ENCODE results near the gene TRIM62.
A peak's percentile ranks its signal among the peaks of the same experiment; 100 is the strongest.
"Not testable (repeated sequence)": the region's sequence is repeated elsewhere in the genome, so short reads cannot be mapped to it uniquely, and the experiment has no call there.

Gene TRIM62

GRCh38 chr1:33132549-33132948 is 49.3 kb downstream of the TRIM62 start:
- DNase-seq = no peak

GRCh38 chr1:33131191-33131590 is 50.7 kb downstream of the TRIM62 start:
- no peak for DNase-seq

- peak; percentile 6 to 18 for DNase-seq
Measured at GRCh38 chr1:33130297-33130696, 51.5 kb downstream of the TRIM62 start.

- no peak for DNase-seq
Measured at GRCh38 chr1:33128781-33129180, 53.1 kb downstream of the TRIM62 start.

GRCh38 chr1:33127001-33127823 is 54.6 kb downstream of the TRIM62 start:
- peak; percentile 98 to 99 for DNase-seq

- DNase-seq = no peak
Measured at GRCh38 chr1:33126411-33127000, 55.3 kb downstream of the TRIM62 start.

- DNase-seq = not testable (repeated sequence)
Measured at GRCh38 chr1:33124647-33125046, 57.2 kb downstream of the TRIM62 start.

- no peak for DNase-seq
Measured at GRCh38 chr1:33123266-33123665, 58.6 kb downstream of the TRIM62 start.

- DNase-seq = no peak
Measured at GRCh38 chr1:33122483-33123178, 59.2 kb downstream of the TRIM62 start.

- DNase-seq = no peak
Measured at GRCh38 chr1:33121728-33122127, 60.1 kb downstream of the TRIM62 start.

- DNase-seq = no peak
Measured at GRCh38 chr1:33120436-33121231, 61.2 kb downstream of the TRIM62 start.

- no peak for DNase-seq
Measured at GRCh38 chr1:33119532-33120217, 62.2 kb downstream of the TRIM62 start.

- no peak for DNase-seq
Measured at GRCh38 chr1:33119050-33119449, 62.8 kb downstream of the TRIM62 start.

- DNase-seq = no peak
Measured at GRCh38 chr1:33118274-33118673, 63.6 kb downstream of the TRIM62 start.

GRCh38 chr1:33117440-33118085 is 64.3 kb downstream of the TRIM62 start:
- DNase-seq = no peak

- peak; percentile 44 to 63 for DNase-seq
Measured at GRCh38 chr1:33111965-33112364, 69.9 kb downstream of the TRIM62 start.

- no peak for DNase-seq
Measured at GRCh38 chr1:33110477-33110876, 71.4 kb downstream of the TRIM62 start.

- DNase-seq = not testable (repeated sequence)
Measured at GRCh38 chr1:33100119-33100415, 81.8 kb downstream of the TRIM62 start.

GRCh38 chr1:33099290-33100118 is 82.3 kb downstream of the TRIM62 start:
- peak; percentile 99 for DNase-seq

- peak; percentile 71 to 77 for DNase-seq
Measured at GRCh38 chr1:33098371-33098770, 83.5 kb downstream of the TRIM62 start.

GRCh38 chr1:33097762-33098161 is 84.1 kb downstream of the TRIM62 start:
- DNase-seq = no peak
